ENCODE measurements around the gene TAF6.

DNA sequence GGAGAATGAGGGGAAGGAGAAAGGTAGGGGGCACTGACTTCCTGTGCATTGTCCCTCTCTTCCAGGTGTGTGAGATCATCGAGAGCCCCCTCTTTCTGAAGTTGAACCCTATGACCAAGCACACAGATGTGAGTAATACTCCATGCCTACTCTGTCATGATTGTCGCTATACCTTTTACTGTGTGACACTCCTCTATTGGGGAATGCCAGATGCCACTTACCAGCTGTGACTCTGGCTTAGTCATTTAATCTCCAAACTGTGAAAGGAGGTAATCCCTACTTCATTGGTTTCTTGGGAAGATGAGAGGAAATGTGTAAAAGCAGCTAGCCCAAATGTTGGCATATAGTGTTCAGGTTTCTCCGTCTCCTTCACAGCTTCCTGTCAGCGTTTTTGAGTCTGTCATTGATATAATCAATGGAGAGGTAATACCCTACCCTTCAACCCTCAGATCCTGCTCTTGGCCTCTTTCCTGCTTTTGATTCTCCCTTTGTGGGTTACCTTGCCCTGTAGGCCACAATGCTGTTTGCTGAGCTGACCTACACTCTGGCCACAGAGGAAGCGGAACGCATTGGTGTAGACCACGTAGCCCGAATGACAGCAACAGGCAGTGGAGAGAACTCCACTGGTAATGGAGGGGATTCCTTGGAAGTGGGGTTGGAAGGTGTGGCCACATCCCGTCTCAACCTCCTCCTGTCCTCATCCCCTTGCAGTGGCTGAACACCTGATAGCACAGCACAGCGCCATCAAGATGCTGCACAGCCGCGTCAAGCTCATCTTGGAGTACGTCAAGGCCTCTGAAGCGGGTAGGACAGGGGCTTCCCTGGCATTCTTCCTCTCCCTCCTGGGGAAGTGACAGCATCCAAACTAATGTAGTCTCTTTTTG is 28.4 kb downstream of the TAF6 start:
- TF ChIP-seq POLR2A (IDR thresholded peaks at IDR 0.05) = no peak
- TF ChIP-seq, protein P1, sequence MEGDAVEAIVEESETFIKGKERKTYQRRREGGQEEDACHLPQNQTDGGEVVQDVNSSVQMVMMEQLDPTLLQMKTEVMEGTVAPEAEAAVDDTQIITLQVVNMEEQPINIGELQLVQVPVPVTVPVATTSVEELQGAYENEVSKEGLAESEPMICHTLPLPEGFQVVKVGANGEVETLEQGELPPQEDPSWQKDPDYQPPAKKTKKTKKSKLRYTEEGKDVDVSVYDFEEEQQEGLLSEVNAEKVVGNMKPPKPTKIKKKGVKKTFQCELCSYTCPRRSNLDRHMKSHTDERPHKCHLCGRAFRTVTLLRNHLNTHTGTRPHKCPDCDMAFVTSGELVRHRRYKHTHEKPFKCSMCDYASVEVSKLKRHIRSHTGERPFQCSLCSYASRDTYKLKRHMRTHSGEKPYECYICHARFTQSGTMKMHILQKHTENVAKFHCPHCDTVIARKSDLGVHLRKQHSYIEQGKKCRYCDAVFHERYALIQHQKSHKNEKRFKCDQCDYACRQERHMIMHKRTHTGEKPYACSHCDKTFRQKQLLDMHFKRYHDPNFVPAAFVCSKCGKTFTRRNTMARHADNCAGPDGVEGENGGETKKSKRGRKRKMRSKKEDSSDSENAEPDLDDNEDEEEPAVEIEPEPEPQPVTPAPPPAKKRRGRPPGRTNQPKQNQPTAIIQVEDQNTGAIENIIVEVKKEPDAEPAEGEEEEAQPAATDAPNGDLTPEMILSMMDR (IDR thresholded peaks at IDR 0.05) = no peak
